Measurements from ENCODE around the gene ARHGAP24. TPM values are rescaled to one million over a fixed set of nuclear protein-coding genes. Genes with fewer than 3 reads are reported as not detected.

ARHGAP24 gene
- total RNA-seq, 4 donors from 2014 or later = 12.1 to 60.8 (median 18.9) TPM

- Histone ChIP-seq H3K4me3 (no peak overlapping the region), H3K27me3 (no peaks in the 10 kb centered on the region), H3K4me1 (no peaks in the 10 kb centered on the region), H3K27ac (no peak overlapping the region), H3K9me3 (no peaks in the 10 kb centered on the region), H3K36me3 (no peaks in the 10 kb centered on the region)
- TF ChIP-seq POLR2A (IDR thresholded peaks at IDR 0.05) = no peak
- TF ChIP-seq, protein P1, sequence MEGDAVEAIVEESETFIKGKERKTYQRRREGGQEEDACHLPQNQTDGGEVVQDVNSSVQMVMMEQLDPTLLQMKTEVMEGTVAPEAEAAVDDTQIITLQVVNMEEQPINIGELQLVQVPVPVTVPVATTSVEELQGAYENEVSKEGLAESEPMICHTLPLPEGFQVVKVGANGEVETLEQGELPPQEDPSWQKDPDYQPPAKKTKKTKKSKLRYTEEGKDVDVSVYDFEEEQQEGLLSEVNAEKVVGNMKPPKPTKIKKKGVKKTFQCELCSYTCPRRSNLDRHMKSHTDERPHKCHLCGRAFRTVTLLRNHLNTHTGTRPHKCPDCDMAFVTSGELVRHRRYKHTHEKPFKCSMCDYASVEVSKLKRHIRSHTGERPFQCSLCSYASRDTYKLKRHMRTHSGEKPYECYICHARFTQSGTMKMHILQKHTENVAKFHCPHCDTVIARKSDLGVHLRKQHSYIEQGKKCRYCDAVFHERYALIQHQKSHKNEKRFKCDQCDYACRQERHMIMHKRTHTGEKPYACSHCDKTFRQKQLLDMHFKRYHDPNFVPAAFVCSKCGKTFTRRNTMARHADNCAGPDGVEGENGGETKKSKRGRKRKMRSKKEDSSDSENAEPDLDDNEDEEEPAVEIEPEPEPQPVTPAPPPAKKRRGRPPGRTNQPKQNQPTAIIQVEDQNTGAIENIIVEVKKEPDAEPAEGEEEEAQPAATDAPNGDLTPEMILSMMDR (IDR thresholded peaks at IDR 0.05) = no peak
- no peak for DNase-seq
- intact Hi-C loops (cut with DNase I; ENCODE audit: low total_unique reads) = no loop called here
Measured at GRCh38 chr4:85939595-85939994, 464.6 kb downstream of the ARHGAP24 start.

DNA sequence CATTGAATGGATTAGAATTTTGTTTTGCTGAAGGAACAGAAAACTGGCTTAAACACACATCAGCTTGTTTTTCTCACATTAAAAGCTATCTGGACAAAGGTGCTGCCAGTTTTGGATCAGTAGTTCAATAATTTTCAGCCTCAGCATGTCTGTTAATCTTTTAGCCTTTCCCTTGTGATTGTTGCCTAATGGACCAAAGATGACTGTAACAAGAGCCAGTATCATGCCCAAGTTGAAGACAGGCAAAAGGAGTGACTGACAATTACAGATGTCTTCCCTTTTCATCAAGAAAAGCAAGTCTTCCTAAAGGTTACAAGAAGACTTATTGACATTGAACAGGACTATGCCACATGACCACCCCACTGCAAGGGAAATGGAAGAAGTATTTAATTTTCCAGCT is 465.2 kb downstream of the ARHGAP24 start:
- no peak overlapping the region for H3K4me3 ChIP-seq
- H3K27me3 ChIP-seq = no peaks in the 10 kb centered on the region
- intact Hi-C loops (cut with DNase I; ENCODE audit: low total_unique reads) = no loop called here

GRCh38 chr4:85942107-85942506 is 467.2 kb downstream of the ARHGAP24 start:
- no peaks in the 10 kb centered on the region for H3K36me3 ChIP-seq
- no peak overlapping the region for H3K27ac ChIP-seq
- no peaks in the 10 kb centered on the region for H3K9me3 ChIP-seq
- no peak for DNase-seq
- no peaks in the 10 kb centered on the region for H3K4me1 ChIP-seq
- TF ChIP-seq POLR2A (IDR thresholded peaks at IDR 0.05) = no peak
- TF ChIP-seq, protein P1 (IDR thresholded peaks at IDR 0.05) = no peak
- intact Hi-C loops (cut with DNase I; ENCODE audit: low total_unique reads) = no loop called here
- no peak overlapping the region for H3K4me3 ChIP-seq
- H3K27me3 ChIP-seq = no peaks in the 10 kb centered on the region

More for the DNA sequence above, 465.2 kb downstream of the ARHGAP24 start:
- TF ChIP-seq, protein P1 (IDR thresholded peaks at IDR 0.05) = no peak
- TF ChIP-seq POLR2A (IDR thresholded peaks at IDR 0.05) = no peak
- no peak for DNase-seq
- Histone ChIP-seq H3K4me1 (no peaks in the 10 kb centered on the region), H3K36me3 (no peaks in the 10 kb centered on the region), H3K9me3 (no peaks in the 10 kb centered on the region), H3K27ac (no peak overlapping the region)

DNA sequence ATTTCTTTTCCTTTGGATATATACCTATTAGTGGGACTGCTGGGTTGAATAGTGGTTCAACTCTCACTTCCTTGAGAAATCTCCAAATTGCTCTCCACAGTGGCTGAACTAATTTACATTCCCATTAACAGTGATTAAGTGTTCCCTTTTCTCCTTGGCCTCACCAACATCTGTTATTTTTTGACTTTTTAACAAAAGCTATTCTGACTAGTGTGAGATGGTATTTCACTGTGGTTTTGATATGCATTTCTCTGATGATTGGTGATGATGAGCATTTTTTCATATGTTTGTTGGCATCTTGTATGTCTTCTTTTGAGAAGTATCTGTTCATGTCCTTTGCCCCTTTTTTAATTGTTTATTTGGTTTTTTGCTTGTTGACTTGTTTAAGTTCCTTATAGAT is 471.9 kb downstream of the ARHGAP24 start:
- no peaks in the 10 kb centered on the region for H3K4me1 ChIP-seq
- no peak overlapping the region for H3K4me3 ChIP-seq
- H3K9me3 ChIP-seq = no peaks in the 10 kb centered on the region
- TF ChIP-seq POLR2A (IDR thresholded peaks at IDR 0.05) = no peak
- TF ChIP-seq, protein P1 (IDR thresholded peaks at IDR 0.05) = no peak
- intact Hi-C loops (cut with DNase I; ENCODE audit: low total_unique reads) = no loop called here
- no peak for DNase-seq
- H3K36me3 ChIP-seq = no peaks in the 10 kb centered on the region
- H3K27me3 ChIP-seq = no peaks in the 10 kb centered on the region
- H3K27ac ChIP-seq = no peak overlapping the region

GRCh38 chr4:85951099-85951498 is 476.1 kb downstream of the ARHGAP24 start:
- TF ChIP-seq POLR2A (IDR thresholded peaks at IDR 0.05) = no peak
- TF ChIP-seq, protein P1 (IDR thresholded peaks at IDR 0.05) = no peak
- intact Hi-C loops (cut with DNase I; ENCODE audit: low total_unique reads) = no loop called here
- Histone ChIP-seq H3K4me3 (no peak overlapping the region), H3K27me3 (no peaks in the 10 kb centered on the region), H3K9me3 (no peaks in the 10 kb centered on the region), H3K27ac (no peak overlapping the region), H3K4me1 (no peaks in the 10 kb centered on the region), H3K36me3 (no peaks in the 10 kb centered on the region)
- DNase-seq = no peak
